Nephron progenitor cell (in vitro differentiated cells): ENCODE results near the gene CRIP2.

Experiments
- DNase-seq: peaks from one replicate; pipeline ENCODE4 v3.0.0; 2021
- H3K27ac Mint-ChIP-seq: 2 replicates; pipeline ENCODE4 v1.8.0; 2021; ENCODE audit warnings: mild to moderate bottlenecking, moderate library complexity, mixed read lengths
- H3K27me3 Mint-ChIP-seq: 2 replicates; pipeline ENCODE4 v1.8.0; 2021; ENCODE audit warnings: mild to moderate bottlenecking, low read depth, mixed read lengths; ENCODE audit not compliant: poor library complexity
- H3K36me3 Mint-ChIP-seq: 2 replicates; pipeline ENCODE4 v1.8.0; 2021; ENCODE audit warnings: low read depth, mixed read lengths
- H3K4me1 Mint-ChIP-seq: 2 replicates; pipeline ENCODE4 v1.8.0; 2021; ENCODE audit warnings: mixed read lengths
- H3K4me3 Mint-ChIP-seq: 2 replicates; pipeline ENCODE4 v1.8.0; 2021; ENCODE audit warnings: mild to moderate bottlenecking, moderate library complexity, mixed read lengths
- H3K9me3 Mint-ChIP-seq: 2 replicates; pipeline ENCODE4 v1.8.0; 2021; ENCODE audit warnings: mild to moderate bottlenecking, moderate library complexity, mixed read lengths
- TF ChIP-seq, protein P1 (sequence below): fragments of 200-600 bp; sonication (generic); IDR thresholded peaks from 2 replicates; pipeline ENCODE4 v1.5.0; 2021; ENCODE audit warnings: antibody characterized with exemption

Gene CRIP2

DNA sequence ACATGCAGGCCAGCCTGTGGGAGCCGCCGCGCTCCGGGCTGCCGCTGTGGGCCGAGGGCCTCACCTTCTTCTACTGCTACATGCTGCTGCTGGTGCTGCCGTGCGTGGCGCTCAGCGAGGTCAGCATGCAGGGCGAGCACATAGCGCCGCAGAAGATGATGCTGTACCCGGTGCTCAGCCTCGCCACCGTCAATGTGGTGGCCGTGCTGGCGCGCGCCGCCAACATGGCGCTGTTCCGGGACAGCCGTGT is 54.6 kb downstream of the CRIP2 start:
- TF ChIP-seq, protein P1, sequence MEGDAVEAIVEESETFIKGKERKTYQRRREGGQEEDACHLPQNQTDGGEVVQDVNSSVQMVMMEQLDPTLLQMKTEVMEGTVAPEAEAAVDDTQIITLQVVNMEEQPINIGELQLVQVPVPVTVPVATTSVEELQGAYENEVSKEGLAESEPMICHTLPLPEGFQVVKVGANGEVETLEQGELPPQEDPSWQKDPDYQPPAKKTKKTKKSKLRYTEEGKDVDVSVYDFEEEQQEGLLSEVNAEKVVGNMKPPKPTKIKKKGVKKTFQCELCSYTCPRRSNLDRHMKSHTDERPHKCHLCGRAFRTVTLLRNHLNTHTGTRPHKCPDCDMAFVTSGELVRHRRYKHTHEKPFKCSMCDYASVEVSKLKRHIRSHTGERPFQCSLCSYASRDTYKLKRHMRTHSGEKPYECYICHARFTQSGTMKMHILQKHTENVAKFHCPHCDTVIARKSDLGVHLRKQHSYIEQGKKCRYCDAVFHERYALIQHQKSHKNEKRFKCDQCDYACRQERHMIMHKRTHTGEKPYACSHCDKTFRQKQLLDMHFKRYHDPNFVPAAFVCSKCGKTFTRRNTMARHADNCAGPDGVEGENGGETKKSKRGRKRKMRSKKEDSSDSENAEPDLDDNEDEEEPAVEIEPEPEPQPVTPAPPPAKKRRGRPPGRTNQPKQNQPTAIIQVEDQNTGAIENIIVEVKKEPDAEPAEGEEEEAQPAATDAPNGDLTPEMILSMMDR = no peak
- Mint-ChIP-seq H3K4me3 (no peak overlapping the region), H3K36me3 (no peaks in the 10 kb centered on the region), H3K27ac (no peak overlapping the region), H3K27me3 (peaks cover 37% of the 10 kb centered on the region), H3K9me3 (peaks cover 11% of the 10 kb centered on the region), H3K4me1 (peaks cover 7% of the 10 kb centered on the region)
- no peak for DNase-seq
